HepG2 (cell line): ENCODE measurements around the gene UNC5C. TPM values are rescaled to one million over a fixed set of nuclear protein-coding genes. Genes with fewer than 3 reads are reported as not detected.

Experiments used
- ATAC-seq: fragments of 200-7000 bp; cut with Tn5 transposase; 3 replicates; pipeline ENCODE4 v1.9.1; 2020; ENCODE audit warnings: mild to moderate bottlenecking, moderate library complexity
- BruUV-seq: library from RNA; stranded (reverse); fragments of 400-500 nt; replicated peaks from 2 replicates; lab custom pipeline; 2021; lab: Mats Ljungman, UMichigan
- CTCF ChIA-PET: fragments of 300-600 bp; formaldehyde crosslinking; extraction: SDS; loops from one replicate; lab custom pipeline; 2021; ENCODE audit warnings: low total read pairs, inconsistent platforms, low intra/inter-chr PET ratio; lab: Yijun Ruan, JAX
- POLR2A ChIA-PET: fragments of 350-600 bp; sonication (Branson Sonifier 250); formaldehyde crosslinking; loops from one replicate; lab custom pipeline; 2020; ENCODE audit warnings: antibody characterized with exemption, inconsistent platforms; lab: Yijun Ruan, JAX
- DNase-seq: peaks from one replicate; pipeline ENCODE4 v3.0.0-alpha.2; 2015; ENCODE audit warnings: low spot score
- FAIRE-seq: peaks from 3 replicates; lab custom pipeline; 2011; peaks lifted over from hg19 to GRCh38; lab: Jason Lieb, UNC
- H2AFZ ChIP-seq: one replicate; pipeline ENCODE4 v1.6.1; 2011; ENCODE audit warnings: low read length, inconsistent platforms
- H3K27ac ChIP-seq: fragments of 300-600 bp; 3 replicates; pipeline ENCODE4 v1.8.0; 2011; ENCODE audit warnings: mixed run types, mild to moderate bottlenecking, mixed read lengths, low read length, inconsistent platforms; ENCODE audit not compliant: insufficient read depth; ENCODE audit errors: extremely low read length
- H3K27me3 ChIP-seq, 2 experiments: fragments of 200-600 bp in 1 of 2; 2 replicates in 1 of 2; 3 replicates in 1 of 2; pipeline versions ENCODE4 v1.6.0 to v1.8.0; 2011; ENCODE audit warnings: low read length in 2 of 2, mild to moderate bottlenecking in 2 of 2, moderate library complexity in 2 of 2, inconsistent platforms in 1 of 2; ENCODE audit not compliant: insufficient read depth in 2 of 2, control insufficient read depth in 1 of 2
- H3K36me3 ChIP-seq, 2 experiments: fragments of 200-600 bp in 1 of 2; replicated peaks in 1 of 2; 2 replicates in 1 of 2; 3 replicates in 1 of 2; pipeline versions ENCODE4 v1.5.1 to v1.8.0; 2011; ENCODE audit warnings: low read length in 2 of 2, inconsistent platforms in 1 of 2; ENCODE audit not compliant: insufficient read depth in 2 of 2, control insufficient read depth in 1 of 2
- H3K4me1 ChIP-seq: 2 replicates; pipeline ENCODE4 v1.5.1; 2012; ENCODE audit warnings: low read length, inconsistent platforms; ENCODE audit not compliant: insufficient read depth
- H3K4me2 ChIP-seq: 2 replicates; pipeline ENCODE4 v1.6.0; 2011; ENCODE audit warnings: low read depth, low read length, inconsistent platforms
- H3K4me3 ChIP-seq, 3 experiments: fragments of 200-600 bp in 1 of 3; sonication (generic), shearing (Covaris generic) in 1 of 3; replicated peaks in 1 of 3; 2 replicates each; pipeline ENCODE4 v1.5.1; 2011 to 2016; ENCODE audit warnings: low read length in 3 of 3, inconsistent platforms in 2 of 3, low read depth in 2 of 3, mild to moderate bottlenecking in 2 of 3, control low read depth in 1 of 3, mixed read lengths in 1 of 3; ENCODE audit not compliant: insufficient read depth in 1 of 3
- H3K79me2 ChIP-seq: one replicate; pipeline ENCODE4 v1.6.1; 2011; ENCODE audit warnings: low read length, inconsistent platforms; ENCODE audit not compliant: insufficient read depth
- H3K9ac ChIP-seq: 2 replicates; pipeline ENCODE4 v1.6.0; 2011; ENCODE audit warnings: mild to moderate bottlenecking, low read depth, low read length, inconsistent platforms; ENCODE audit not compliant: insufficient read depth
- H3K9me3 ChIP-seq: 2 replicates; pipeline ENCODE4 v1.5.1; 2012; ENCODE audit warnings: mild to moderate bottlenecking, low read length
- H4K20me1 ChIP-seq: 2 replicates; pipeline ENCODE4 v1.6.0; 2011; ENCODE audit warnings: inconsistent platforms, mild to moderate bottlenecking, low read length, moderate library complexity; ENCODE audit not compliant: insufficient read depth
- KLF9 ChIP-seq: IDR thresholded peaks from 2 replicates; pipeline ENCODE4 v1.6.1; 2016; ENCODE audit warnings: low read depth
- MYC ChIP-seq: sonication (generic); formaldehyde crosslinking; IDR thresholded peaks from 2 replicates; pipeline ENCODE4 v1.9.0; 2021; ENCODE audit warnings: missing genetic modification reagents, borderline replicate concordance
- NCOA1 ChIP-seq: sonication (generic); formaldehyde crosslinking; IDR thresholded peaks from 2 replicates; pipeline ENCODE4 v1.9.0; 2021; ENCODE audit warnings: missing genetic modification reagents
- TBL1XR1 ChIP-seq: fragments of 150-350 bp; IDR thresholded peaks from 2 replicates; pipeline ENCODE4 v1.6.1; 2014; ENCODE audit warnings: borderline replicate concordance, low read length; ENCODE audit not compliant: partially characterized antibody
- ZBTB2 ChIP-seq: sonication (generic); formaldehyde crosslinking; IDR thresholded peaks from 2 replicates; pipeline ENCODE4 v1.8.0; 2022; ENCODE audit warnings: low read depth, missing genetic modification reagents
- ZMAT5 ChIP-seq: sonication (generic); formaldehyde crosslinking; IDR thresholded peaks from 2 replicates; pipeline ENCODE4 v1.5.0; 2020; ENCODE audit warnings: mild to moderate bottlenecking, low read depth, missing genetic modification reagents, borderline replicate concordance
- ZNF546 ChIP-seq: sonication (generic); formaldehyde crosslinking; conservative IDR thresholded peaks from 2 replicates; pipeline ENCODE4 v1.8.1; 2023; ENCODE audit warnings: mild to moderate bottlenecking, missing genetic modification reagents
- ZNF737 ChIP-seq: sonication (generic); formaldehyde crosslinking; IDR thresholded peaks from 2 replicates; pipeline ENCODE4 v1.5.0; 2020; ENCODE audit warnings: missing genetic modification reagents, mild to moderate bottlenecking, borderline replicate concordance
- ZNF788 ChIP-seq: sonication (generic); formaldehyde crosslinking; IDR thresholded peaks from 2 replicates; pipeline ENCODE4 v1.5.0; 2020; ENCODE audit warnings: mild to moderate bottlenecking, missing genetic modification reagents, borderline replicate concordance
- WGBS: methylation state at CpG from one replicate; pipeline ENCODE4 v1.1.6; 2017; ENCODE audit warnings: low lambda C conversion rate; 5-methylcytosine and 5-hydroxymethylcytosine counted together
- in situ Hi-C: cut with HindIII; loops from 2 replicates; pipeline ENCODE4 v1.10.0; 2017; ENCODE audit warnings: low pct_unique_long_range_greater_than_20kb; ENCODE audit not compliant: extremely low pct_ligation_motif_present
- intact Hi-C: fragments of 100-400 bp; cut with micrococcal nuclease; formaldehyde crosslinking; loops from one replicate; pipeline ENCODE4 v1.10.0; 2022; ENCODE audit not compliant: unreplicated experiment
- polyA plus RNA-seq, 8 experiments: library from polyadenylated mRNA; depleted of rRNA in 3 of 8; stranded (reverse) in 7 of 8; unstranded in 1 of 8; fragments of >200 nt; fragmentation: Illumina TruSeq in 4 of 8; extraction: Trizol in 4 of 8; gene quantifications; 2 replicates each; pipeline versions ENCODE4 v1.2.1 to v1.2.3, GENCODE V29; 2011 to 2016; ENCODE audit warnings: low read depth in 4 of 8, missing spikeins in 1 of 8, mixed read lengths in 1 of 8; ENCODE audit not compliant: insufficient read depth in 1 of 8
- total RNA-seq, 5 experiments: library from RNA; depleted of rRNA; stranded (reverse); fragments of >200 nt; fragmentation: Illumina TruSeq; extraction: Trizol; gene quantifications; 2 replicates each; pipeline ENCODE4 v1.2.3, GENCODE V29; 2016; ENCODE audit warnings: low read depth in 1 of 5

Gene UNC5C
- total and polyA plus RNA-seq, 2 of the 13 experiments (the other 11 are each of a cell fraction or from before 2014, with no cell fraction given), result not detected

DNA sequence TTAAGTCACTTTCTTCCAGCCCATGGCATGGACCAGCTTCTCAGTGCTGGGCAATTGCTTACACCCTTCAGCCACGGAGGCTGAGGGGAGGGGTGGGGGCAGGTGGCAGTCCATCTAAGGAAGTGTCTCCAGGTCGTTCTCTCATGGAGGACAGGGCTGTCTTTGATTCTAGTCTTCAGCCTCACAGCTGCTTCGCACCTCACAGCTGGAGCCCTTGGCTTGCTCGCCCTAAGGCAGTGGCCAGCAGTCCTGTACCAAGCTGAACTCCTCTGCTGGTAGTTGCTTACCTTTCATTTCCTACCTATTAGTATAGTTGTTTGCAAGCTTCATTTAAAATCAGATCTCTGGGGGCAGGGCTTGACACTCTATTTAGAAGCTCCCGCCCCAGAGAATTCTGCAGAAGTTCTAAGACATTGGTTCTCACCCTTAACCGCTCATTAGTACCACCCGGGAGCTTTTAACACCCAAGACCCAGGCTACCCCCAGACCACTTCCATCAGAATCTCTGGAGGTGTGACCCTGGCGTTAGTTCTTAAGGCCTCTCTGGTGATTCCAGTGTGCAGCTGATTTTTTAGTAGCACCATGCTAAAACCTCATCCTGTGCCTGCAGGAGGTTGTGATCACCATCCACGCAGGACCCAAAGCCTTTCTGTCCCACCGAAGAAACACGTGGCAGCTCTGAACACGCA lies 386.8 kb downstream of the UNC5C start:
- in situ Hi-C loops, result loop anchor here (25.0 kb wide), 1 partner anchor 2000 kb away; no protein-coding TSS in a partner anchor
- Histone ChIP-seq H3K27me3 (no peaks in the 10 kb centered on the region; a peak in 1 of 5 replicates), H3K9ac (no peak overlapping the region), H2AFZ (no peak overlapping the region), H4K20me1 (no peaks in the 10 kb centered on the region), H3K4me3 (no peak overlapping the region), H3K4me1 (no peaks in the 10 kb centered on the region), H3K27ac (no peak overlapping the region), H3K79me2 (no peaks in the 10 kb centered on the region), H3K36me3 (no peaks in the 10 kb centered on the region), H3K9me3 (no peaks in the 10 kb centered on the region), H3K4me2 (no peak overlapping the region)
- 2% methylated on average over 12 of the region's 12 CpGs for WGBS
- BruUV-seq, result no TSS peak
- FAIRE-seq (no peak), ATAC-seq (no peak), DNase-seq (no peak)
- intact Hi-C loops, result no loop called here
- no peak for TF ChIP-seq ZBTB2 (CRISPR knock-in tag)
- no peak for TF ChIP-seq TBL1XR1
- no peak for TF ChIP-seq ZNF737 (CRISPR knock-in tag)
- no peak for TF ChIP-seq NCOA1 (CRISPR knock-in tag)
- TF ChIP-seq ZNF546, result no peak
- TF ChIP-seq KLF9 (CRISPR knock-in tag), result no peak
- TF ChIP-seq MYC (CRISPR knock-in tag), result no peak
- TF ChIP-seq ZMAT5, result no peak
- TF ChIP-seq ZNF788, result no peak
- ChIA-PET POLR2A (no interaction called here), CTCF (no interaction called here)
